GM19463 (cell line): ENCODE results near the gene EXOSC9.

ENCODE experiments used
- ATAC-seq: cut with Tn5 transposase; IDR thresholded peaks from one replicate; pipeline ENCODE4 v1.9.1; 2021; ENCODE audit warnings: mild to moderate bottlenecking, moderate library complexity; ENCODE audit not compliant: unreplicated experiment

EXOSC9 gene

DNA sequence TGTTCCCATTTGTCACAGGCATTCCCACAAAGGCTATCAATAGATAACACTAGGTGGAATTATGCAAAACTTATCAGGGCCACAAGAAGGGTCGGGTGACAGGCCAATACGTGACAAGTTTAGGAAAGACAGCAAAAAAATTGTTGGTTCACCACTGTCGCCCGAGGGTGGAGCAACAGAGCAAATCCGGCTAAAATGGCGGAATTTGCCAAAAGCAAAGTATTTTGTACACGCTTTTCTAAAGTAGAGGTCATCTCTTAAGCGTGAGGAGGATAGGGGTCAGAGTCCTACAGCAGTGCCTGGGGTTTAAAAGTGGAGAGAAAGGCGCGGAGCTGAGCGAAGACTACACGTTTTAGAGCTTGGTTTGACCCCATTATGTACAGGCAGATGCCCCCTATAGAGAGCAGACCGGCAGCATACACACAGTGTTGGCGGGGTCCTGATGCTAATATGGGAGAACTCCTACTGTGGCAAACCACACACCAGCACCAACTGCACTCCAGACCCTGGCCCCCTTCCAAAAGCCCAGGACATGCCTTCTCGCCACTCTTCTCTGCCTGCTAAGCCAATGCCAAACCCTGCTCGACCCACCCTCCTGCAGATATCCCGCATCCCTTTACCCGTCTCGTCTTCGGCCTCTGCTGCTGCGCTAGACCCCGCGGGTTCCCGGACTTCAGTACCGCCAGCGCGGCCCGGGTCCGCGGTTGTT lies 21.8 kb downstream of the EXOSC9 start:
- peak; percentile 33 for ATAC-seq

DNA sequence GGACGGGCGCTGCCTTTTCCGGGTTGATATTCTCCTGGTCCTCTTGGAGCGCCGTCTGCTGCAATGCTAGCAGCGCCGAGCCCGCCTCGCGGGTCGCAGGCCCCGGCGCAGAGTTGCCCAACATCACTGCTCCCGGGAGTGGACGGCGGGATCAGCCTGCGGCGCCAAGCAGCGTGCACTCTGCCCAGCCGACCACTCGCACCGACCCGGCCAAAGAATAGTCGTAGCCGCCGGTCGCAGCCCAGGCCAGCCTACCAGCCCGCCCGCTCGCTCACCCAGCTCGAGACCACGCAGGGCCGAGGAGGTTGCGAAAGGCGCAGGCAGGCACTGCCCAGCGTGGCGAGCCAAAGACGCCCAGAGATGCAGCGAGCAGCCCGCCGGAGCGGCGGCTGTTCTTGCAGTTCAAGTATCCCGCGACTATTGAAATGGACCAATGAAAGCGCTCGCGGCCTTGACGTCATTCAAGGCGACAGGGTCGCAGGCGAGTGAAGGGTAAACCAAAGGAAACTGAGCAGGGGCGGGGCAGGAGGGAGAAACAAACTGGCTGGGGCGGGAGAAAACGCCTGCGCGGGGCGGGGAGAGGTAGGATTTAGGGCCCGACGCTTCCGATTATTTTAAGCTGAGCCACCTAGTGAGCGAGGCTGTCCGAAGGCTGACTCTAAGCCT lies 22.5 kb downstream of the EXOSC9 start, which contains the start of gene CCNA2:
Gene CCNA2, minus strand, starts transcription at position 379 of the 666 bp plus-strand sequence. Its CDS starts 255 bp downstream, at position 124.
- peak; percentile 92 for ATAC-seq

DNA sequence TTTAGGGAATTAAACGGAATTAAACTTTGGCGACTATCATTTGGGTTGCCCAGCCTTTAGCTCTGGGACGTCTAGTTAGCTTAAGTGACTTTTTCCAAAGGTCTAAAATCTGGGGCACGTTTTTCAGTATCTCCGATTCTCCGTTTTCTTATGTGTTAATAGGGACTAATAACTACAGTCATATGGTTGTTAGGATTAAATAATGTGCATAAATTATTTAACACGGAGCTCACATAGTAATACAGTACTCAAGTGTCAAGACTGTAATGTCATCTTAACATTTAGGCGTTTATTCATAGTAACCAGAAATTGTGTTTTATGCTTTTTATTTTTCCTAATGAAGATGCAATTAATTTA lies 23.0 kb downstream of the EXOSC9 start:
- ATAC-seq, result no peak

DNA sequence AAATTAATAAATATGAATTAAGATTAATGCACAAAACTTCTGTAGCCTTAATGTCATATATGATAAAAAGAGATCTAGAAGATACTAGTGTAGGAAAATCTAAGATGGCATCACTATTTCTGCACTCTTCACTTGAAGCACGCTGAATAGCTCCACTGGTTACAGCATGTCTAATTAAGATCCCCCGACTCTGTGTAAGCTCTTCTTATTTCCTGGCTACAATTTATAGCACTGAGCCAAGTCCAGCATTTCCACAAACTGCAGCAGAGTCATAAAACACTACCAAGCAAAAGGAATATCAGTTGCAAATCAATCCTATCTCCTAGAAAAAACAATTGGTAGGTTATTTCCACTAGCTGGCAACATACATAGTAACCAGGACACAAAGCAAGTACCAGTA lies 23.8 kb downstream of the EXOSC9 start:
- ATAC-seq, result no peak

DNA sequence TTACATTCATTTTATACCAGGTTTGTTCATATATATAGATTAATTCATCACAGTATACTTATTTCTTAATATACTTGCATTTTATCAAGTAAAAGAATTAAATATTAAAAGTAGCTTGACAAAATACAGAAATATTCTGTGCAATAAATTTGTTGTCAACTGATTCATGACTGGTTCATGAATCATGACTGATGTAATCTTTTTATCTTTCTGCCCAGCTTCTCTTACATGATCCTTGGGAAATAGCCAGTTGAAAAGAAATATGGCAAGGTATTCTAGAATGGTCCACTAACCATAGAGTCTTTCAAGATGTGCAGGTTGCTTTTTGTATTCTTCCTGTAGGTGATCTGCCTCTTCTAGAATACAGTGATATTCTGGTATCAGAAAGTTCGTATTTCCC lies 26.7 kb downstream of the EXOSC9 start:
- ATAC-seq, result no peak

GRCh38 chr4:121829511-121829910 lies 28.4 kb downstream of the EXOSC9 start:
- ATAC-seq, result no peak

GRCh38 chr4:121838136-121838535 lies 37.0 kb downstream of the EXOSC9 start:
- no peak for ATAC-seq

DNA sequence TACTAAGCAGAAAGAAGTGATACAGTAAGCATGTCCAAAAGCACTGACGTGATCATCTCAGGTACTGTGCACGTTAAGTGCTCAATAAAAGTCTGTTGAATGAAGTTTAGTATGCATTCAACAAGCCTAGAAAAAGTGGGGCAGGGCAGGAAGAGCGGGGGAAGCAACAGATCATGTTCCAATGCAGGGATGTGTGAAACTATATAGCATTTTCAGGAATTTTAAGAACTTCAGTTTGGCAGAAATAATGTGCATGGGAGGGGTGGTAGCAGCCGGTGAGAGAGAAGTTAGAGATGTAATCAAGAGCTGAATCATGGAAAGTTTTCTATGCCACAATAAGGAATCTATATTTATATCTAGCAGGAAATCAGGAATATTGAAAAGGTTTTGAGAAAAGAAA lies 41.7 kb downstream of the EXOSC9 start:
- no peak for ATAC-seq

GRCh38 chr4:121846662-121847061 lies 45.5 kb downstream of the EXOSC9 start:
- no peak for ATAC-seq

DNA sequence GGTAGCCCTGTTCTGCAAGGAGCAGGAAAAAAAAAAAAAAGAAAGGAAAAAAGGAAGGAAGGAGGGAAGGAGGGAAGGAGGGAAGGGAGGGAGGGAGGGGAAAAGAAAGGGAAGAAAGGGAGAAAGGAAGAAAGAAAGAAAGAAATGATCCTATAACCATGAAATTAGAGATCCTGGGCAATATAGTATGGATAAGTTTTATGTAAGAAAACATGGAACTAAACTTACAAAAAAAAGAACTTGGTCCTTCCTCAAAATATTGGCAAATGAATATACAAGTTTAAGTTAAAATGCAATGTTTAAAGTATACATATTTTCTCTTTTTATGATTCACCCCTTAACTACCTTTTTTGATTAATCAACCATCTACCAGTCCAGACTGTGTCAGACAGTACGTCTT lies 50.2 kb downstream of the EXOSC9 start:
- no peak for ATAC-seq

DNA sequence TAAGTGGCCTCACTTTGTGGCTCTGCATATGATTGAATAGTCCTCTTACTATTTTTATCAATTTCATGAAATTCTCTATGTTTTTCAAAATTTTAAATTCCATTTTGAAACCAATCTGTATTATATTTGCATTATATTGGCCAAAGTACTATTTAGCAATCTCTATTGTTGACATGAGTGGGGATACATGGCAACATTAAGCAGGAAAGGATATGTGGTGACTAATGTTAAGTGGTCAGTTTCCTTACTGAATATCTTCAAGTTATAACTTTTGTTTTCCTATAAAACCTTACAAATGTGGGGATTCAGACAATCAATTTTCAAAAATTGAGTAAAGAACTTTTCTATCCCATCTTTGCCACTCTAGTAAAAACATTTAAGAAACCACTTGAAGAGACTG lies 59.0 kb downstream of the EXOSC9 start:
- no peak for ATAC-seq

GRCh38 chr4:121861426-121861825 lies 60.3 kb downstream of the EXOSC9 start:
- no peak for ATAC-seq

- no peak for ATAC-seq
These were observed 62.7 kb downstream of the EXOSC9 start for GRCh38 chr4:121863799-121864198.
